Gastrocnemius medialis (tissue), 4 donors: ENCODE data around the gene SPAG6.

ENCODE experiments used
- CTCF ChIP-seq, 5 experiments: fragments of 450-650 bp in 3 of 5; fragments of 200-600 bp in 2 of 5; sonication (generic) in 2 of 5; IDR thresholded peaks in 4 of 5; conservative IDR thresholded peaks in 1 of 5; 1 replicate in 4 of 5; 2 replicates in 1 of 5; pipeline ENCODE4 v1.5.1; 2016 to 2019; ENCODE audit warnings: antibody characterized with exemption in 5 of 5, mild to moderate bottlenecking in 3 of 5, moderate library complexity in 3 of 5
- POLR2A ChIP-seq, 2 donors: fragments of 450-650 bp; IDR thresholded peaks; one replicate each; pipeline ENCODE4 v1.6.1; 2017; ENCODE audit warnings: antibody characterized with exemption in 2 of 2, mild to moderate bottlenecking in 2 of 2, moderate library complexity in 2 of 2

DNA sequence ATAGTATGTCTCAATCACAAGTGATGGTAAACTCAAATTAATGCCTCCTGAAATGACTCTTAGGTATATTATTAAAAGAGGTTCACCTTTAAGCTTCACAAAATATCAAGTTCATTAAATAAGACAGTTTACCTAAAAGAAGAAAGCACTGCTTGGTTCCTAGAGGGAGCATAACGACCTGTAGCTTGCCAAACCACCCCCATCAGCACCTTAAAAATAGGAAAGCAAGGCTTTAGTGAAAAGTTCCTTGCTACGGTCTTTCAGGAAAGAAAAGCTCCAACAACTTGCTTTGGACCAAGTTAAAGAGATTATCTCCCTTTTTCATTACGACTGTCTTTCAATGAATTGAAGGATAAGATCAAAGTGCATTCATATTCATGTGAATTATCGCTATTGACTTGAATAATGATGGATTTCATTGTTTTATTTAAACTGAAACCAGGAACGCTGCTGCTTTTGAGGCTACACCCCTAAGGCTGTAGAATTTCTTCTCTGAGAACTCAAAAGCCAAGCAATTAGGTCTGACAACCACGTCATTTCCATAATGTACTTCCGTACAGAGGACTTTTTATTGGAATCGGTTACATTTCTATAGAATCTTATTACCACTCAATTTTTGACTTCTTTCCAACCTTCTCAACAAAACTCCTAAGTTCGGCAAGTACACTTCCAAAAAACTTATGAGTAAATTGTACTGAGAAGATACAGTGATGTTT lies 7.0 kb upstream of the SPAG6 start:
- TF ChIP-seq CTCF (IDR thresholded peaks at IDR 0.05 in 4 of 5, conservative IDR thresholded peaks at IDR 0.05 in 1 of 5) (no peak), POLR2A (IDR thresholded peaks at IDR 0.05) (no peak)
